ENCODE data around the gene ITPR1.
"Not testable (repeated sequence)": the region's sequence is repeated elsewhere in the genome, so short reads cannot be mapped to it uniquely, and the experiment has no call there.

Gene ITPR1

DNA sequence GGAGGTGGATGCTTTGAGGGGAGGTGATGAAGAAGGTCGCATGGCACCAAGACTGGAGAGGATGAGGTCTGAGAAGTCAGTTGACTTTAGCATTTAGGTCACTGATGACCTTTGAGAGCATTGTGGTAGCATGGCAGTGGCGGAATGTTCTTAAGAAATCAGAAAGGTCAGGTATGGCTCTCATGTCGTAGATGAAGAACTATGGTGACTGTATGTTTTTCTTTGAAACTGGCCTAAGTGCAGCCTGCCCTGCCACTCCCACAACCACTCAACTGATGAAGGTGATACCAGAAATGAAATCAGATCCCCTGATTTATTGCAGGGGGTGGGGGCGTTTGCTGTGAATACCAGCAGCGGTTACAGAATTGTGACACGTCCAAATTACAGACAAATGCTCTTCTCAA lies 102.6 kb downstream of the ITPR1 start:
- TF ChIP-seq, protein P1, sequence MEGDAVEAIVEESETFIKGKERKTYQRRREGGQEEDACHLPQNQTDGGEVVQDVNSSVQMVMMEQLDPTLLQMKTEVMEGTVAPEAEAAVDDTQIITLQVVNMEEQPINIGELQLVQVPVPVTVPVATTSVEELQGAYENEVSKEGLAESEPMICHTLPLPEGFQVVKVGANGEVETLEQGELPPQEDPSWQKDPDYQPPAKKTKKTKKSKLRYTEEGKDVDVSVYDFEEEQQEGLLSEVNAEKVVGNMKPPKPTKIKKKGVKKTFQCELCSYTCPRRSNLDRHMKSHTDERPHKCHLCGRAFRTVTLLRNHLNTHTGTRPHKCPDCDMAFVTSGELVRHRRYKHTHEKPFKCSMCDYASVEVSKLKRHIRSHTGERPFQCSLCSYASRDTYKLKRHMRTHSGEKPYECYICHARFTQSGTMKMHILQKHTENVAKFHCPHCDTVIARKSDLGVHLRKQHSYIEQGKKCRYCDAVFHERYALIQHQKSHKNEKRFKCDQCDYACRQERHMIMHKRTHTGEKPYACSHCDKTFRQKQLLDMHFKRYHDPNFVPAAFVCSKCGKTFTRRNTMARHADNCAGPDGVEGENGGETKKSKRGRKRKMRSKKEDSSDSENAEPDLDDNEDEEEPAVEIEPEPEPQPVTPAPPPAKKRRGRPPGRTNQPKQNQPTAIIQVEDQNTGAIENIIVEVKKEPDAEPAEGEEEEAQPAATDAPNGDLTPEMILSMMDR (IDR thresholded peaks at IDR 0.05; ENCODE audit: low read depth, low read length, missing control alignments): no peak
- no peak for DNase-seq (ENCODE audit: low read depth)
- no peak overlapping the region for H3K4me3 ChIP-seq (ENCODE audit: low read depth, low read length)
- in situ Hi-C loops (cut with HindIII; ENCODE audit: low sequenced_read_pairs): no loop called here

DNA sequence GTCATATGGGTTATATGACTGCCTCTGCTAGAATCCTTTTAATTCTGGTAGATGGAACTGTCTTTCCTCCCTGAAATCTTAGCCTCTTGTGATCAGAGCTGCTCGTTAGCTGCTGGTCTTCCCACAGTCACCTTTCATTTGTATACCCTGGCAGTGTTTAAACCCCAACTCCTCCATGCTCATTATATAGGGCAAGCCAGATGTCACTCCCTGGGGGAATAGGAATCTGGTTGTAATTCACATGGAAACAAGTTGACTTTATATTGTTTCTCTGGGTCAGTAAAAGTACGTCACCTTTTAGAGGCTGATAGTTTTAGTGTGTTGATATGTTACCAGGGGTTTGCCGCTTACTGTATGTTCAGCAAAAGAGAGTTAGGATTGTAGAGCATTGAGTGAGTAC lies 103.5 kb downstream of the ITPR1 start:
- in situ Hi-C loops (cut with HindIII; ENCODE audit: low sequenced_read_pairs): no loop called here
- TF ChIP-seq, protein P1 (IDR thresholded peaks at IDR 0.05; ENCODE audit: low read depth, low read length, missing control alignments): no peak
- DNase-seq (ENCODE audit: low read depth): peak; percentile 43
- H3K4me3 ChIP-seq (ENCODE audit: low read depth, low read length): no peak overlapping the region

DNA sequence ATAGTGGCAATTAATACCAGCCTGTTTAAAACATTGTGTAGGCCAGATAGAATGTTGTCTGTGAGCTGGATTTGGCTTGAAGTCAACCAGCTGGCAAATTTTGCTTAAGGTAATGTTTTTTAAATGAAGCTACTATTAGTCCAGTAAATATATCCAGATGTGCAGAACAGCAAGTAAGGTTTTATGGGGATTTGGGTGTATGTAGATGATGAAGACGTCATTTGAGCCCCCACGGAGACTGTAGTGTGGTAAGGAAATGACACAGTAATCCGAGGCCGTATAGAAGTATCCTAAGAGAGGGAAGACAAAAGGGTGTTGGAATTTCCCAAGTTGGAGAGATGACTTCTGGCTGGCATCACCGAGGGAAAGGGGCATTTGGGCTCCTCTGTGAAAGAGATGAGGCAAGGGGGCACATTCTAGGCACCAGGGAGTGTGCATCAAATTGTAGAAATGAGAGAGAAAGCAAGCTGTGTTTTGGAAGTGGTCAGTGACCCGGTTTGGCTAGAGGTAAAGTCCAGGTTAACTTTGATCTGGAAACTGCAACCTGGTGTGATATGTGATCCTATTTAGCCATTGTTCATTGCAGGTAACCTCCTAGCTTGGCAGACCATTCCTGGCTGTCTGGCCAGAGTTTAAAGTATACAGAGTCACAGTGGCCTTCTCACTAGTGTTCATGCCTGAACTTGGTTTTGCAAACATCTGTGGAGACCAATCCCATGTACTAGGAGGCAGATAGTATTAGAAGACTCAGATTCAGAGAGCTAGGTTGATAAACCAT lies 104.2 kb downstream of the ITPR1 start:
- no peak overlapping the region for H3K4me3 ChIP-seq (ENCODE audit: low read depth, low read length)
- TF ChIP-seq, protein P1 (IDR thresholded peaks at IDR 0.05; ENCODE audit: low read depth, low read length, missing control alignments): no peak
- in situ Hi-C loops (cut with HindIII; ENCODE audit: low sequenced_read_pairs): no loop called here
- DNase-seq (ENCODE audit: low read depth): no peak

DNA sequence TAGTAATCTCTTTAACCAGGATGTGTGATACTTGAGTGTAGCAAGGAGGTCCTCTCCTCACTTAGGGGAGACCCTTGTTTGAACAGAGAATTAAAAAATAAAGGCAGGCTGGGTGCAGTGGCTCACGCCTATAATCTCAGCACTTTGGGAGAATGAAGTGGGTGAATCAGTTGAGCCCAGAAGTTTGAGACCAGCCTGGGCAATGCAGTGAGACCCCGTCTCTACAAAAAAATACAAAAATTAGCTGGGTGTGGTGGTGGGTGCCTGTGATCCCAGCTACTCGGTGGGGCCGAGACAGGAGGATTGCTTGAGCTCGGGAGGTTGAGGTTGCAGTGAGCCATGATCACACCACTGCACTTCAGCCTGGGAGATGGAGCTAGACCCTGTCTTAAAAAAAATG lies 105.1 kb downstream of the ITPR1 start:
- in situ Hi-C loops (cut with HindIII; ENCODE audit: low sequenced_read_pairs); H3K4me3 ChIP-seq (ENCODE audit: low read depth, low read length); DNase-seq (ENCODE audit: low read depth): not testable (repeated sequence)

DNA sequence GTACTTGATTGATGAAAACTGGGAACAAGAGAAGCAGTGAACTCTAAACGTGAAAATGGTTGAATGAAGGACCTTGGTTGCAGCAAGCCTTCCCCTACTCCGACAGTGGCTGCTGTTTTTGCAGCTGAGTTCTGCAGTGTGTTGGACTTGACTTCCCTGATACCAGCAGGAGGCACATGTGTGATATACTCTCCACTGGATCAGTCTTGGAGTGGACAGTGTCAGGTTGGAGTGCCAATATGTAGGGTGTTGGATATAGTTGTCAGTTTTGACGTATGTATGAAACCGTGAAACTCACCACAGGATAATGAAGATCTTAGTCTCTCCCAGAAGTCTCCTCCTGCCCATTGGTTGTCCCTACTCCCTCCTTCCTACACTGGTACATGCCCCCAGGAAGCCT lies 106.5 kb downstream of the ITPR1 start:
- TF ChIP-seq, protein P1 (IDR thresholded peaks at IDR 0.05; ENCODE audit: low read depth, low read length, missing control alignments): no peak
- H3K4me3 ChIP-seq (ENCODE audit: low read depth, low read length): no peak overlapping the region
- in situ Hi-C loops (cut with HindIII; ENCODE audit: low sequenced_read_pairs): no loop called here
- DNase-seq (ENCODE audit: low read depth): no peak

DNA sequence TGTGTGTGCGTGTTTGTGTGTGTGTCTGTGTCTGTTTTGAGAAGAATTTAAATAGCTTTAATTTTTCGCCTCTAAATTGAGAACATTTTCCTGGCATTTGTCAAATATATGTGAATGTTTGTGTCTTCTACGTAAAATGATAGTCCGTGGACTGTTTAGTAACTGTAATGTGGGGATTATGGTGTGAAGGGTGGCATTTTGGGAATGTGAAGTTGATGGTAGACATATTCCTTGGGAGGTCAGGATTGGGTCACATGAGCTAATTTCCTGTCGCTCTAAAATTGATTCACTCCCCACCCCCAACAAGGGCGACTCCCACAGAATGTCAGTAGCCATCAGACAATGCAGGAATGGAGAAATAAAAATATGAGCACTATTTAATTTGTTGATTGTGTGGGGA lies 107.3 kb downstream of the ITPR1 start:
- in situ Hi-C loops (cut with HindIII; ENCODE audit: low sequenced_read_pairs): no loop called here
- TF ChIP-seq, protein P1 (IDR thresholded peaks at IDR 0.05; ENCODE audit: low read depth, low read length, missing control alignments): no peak

DNA sequence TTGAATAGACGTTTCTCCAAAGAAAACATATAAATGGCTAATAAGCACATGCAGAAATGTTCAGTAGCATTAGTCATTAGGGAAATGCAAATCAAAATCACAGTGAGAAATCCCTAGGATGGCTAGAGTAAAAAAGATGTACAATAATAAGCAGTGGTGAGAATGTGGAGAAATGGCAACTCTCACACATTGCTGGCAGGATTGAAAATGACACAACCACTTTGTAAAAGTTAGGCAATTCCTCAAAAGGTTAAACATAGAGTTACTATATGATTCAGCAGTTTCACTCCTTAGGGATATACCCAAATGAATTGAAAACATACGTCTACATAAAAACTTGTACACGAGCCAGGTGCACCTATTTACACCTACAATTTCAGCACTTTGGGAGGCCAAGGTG lies 108.7 kb downstream of the ITPR1 start:
- DNase-seq (ENCODE audit: low read depth): no peak
- in situ Hi-C loops (cut with HindIII; ENCODE audit: low sequenced_read_pairs): no loop called here
- H3K4me3 ChIP-seq (ENCODE audit: low read depth, low read length): no peak overlapping the region
- TF ChIP-seq, protein P1 (IDR thresholded peaks at IDR 0.05; ENCODE audit: low read depth, low read length, missing control alignments): no peak

More for the DNA sequence above, 107.3 kb downstream of the ITPR1 start:
- H3K4me3 ChIP-seq (ENCODE audit: low read depth, low read length): no peak overlapping the region
- DNase-seq (ENCODE audit: low read depth): no peak

Measured in astrocyte of the cerebellum (primary cell).